Measurements from ENCODE around the gene ZBBX. TPM values are rescaled to one million over a fixed set of nuclear protein-coding genes. Genes with fewer than 3 reads are reported as not detected.

The ZBBX gene
- total and polyA plus RNA-seq, 2 of the 8 experiments (the other 6 are each of a cell fraction or from before 2014, with no cell fraction given): 0.17 to 0.84 TPM

DNA sequence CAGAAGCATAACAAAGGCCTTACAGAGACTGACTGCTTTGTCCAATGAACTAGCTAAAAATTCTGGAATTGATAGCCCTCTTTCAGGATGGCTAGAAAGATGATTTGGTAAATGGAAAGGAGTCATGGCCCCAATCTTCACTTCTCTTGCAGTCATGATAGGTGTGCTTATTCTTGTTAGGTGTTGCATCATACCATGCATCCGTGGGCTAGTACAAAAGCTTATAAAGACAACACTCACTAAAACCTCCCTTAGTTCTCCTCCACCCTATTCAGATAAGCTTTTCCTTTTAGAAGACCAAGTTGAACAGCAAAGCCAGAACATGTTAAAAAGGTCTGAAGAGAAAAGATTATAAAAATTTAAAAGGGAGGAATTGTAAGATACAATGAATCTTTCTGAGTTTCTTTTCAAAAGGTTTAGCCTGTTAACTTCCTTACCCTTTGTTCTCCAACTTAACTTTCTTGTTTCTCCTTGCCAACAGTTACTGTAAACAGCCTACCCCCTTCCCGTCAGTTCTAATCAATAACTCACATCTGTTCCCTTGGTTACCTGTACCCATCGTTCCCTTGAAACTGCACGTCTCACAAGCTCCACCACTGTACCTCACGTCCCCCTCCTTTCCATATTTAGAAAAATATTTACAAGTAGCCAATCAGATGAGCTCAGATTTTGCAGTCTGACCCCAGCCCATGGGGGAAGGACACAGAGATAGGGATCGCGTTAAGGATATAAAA is 105.8 kb downstream of the ZBBX start:
- H3K27me3 ChIP-seq (replicated peaks in 1 of 4; ENCODE audit: control insufficient read depth in 3 of 4, extremely low read depth in 1 of 4, insufficient read depth in 3 of 4, low read length in 3 of 4): no peaks in the 10 kb centered on the region
- H3K4me1 ChIP-seq (replicated peaks in 1 of 4; ENCODE audit: control insufficient read depth in 3 of 4, insufficient read depth in 4 of 4, low read length in 3 of 4): no peaks in the 10 kb centered on the region
- no peaks in the 10 kb centered on the region for H4K20me1 ChIP-seq (replicated peaks in 1 of 2; ENCODE audit: control insufficient read depth in 1 of 2, insufficient read depth in 2 of 2, low read length in 2 of 2)
- POLR2A ChIA-PET (ENCODE audit: partially characterized antibody): no interaction called here
- no peak overlapping the region for H3K23ac ChIP-seq (ENCODE audit: insufficient read length)
- no peak overlapping the region for H2AFZ ChIP-seq (ENCODE audit: low read length)
- CTCF ChIA-PET (ENCODE audit: partially characterized antibody): interaction anchor here (0.9 to 1.2 kb wide), 2 partner anchors 11 to 21 kb away, joined by 3 read pairs; no protein-coding TSS in a partner anchor
- no peak overlapping the region for H4K91ac ChIP-seq (replicated peaks; ENCODE audit: insufficient read length, low read length)
- no peaks in the 10 kb centered on the region for H3K79me1 ChIP-seq (ENCODE audit: low read depth, low read length)
- H3K23me2 ChIP-seq (ENCODE audit: low read depth, low read length): no peaks in the 10 kb centered on the region
- H2AK5ac ChIP-seq (ENCODE audit: low read depth, low read length): no peak overlapping the region
- no peak overlapping the region for H3K56ac ChIP-seq (replicated peaks; ENCODE audit: insufficient read length, low read depth, low read length)
- H2BK5ac ChIP-seq (ENCODE audit: low read depth, low read length): no peak overlapping the region
- no peak overlapping the region for H2BK12ac ChIP-seq (ENCODE audit: low read depth, low read length)
- no peak overlapping the region for H3K4ac ChIP-seq (replicated peaks; ENCODE audit: insufficient read length, low read depth, low read length)
- no peak overlapping the region for H3K18ac ChIP-seq (ENCODE audit: extremely low read depth, low read length)
- no peak overlapping the region for H2BK15ac ChIP-seq (ENCODE audit: low read length)
- H2BK120ac ChIP-seq (replicated peaks; ENCODE audit: low read depth, low read length): no peak overlapping the region
- H3K9me3 ChIP-seq (ENCODE audit: insufficient read depth in 2 of 2, low read depth in 1 of 2, low read length in 1 of 2): peaks cover 3 to 6% of the 10 kb centered on the region in 2 experiments; a peak in 1 of 4 replicates
- no peak overlapping the region for H3K4me3 ChIP-seq (ENCODE audit: extremely low read depth in 1 of 4, insufficient read depth in 2 of 4, low read depth in 3 of 4, low read length in 4 of 4)
- no peak overlapping the region for H2BK20ac ChIP-seq (ENCODE audit: low read length)
- H3K79me2 ChIP-seq (ENCODE audit: control insufficient read depth in 1 of 2, insufficient read depth in 2 of 2, low read length in 2 of 2): no peaks in the 10 kb centered on the region
- no peak overlapping the region for H3K9ac ChIP-seq (replicated peaks in 1 of 4; ENCODE audit: extremely low read depth in 1 of 4, low read depth in 3 of 4, low read length in 3 of 4)
- no peak overlapping the region for H3K27ac ChIP-seq (ENCODE audit: low read depth, low read length)
- H3K14ac ChIP-seq (ENCODE audit: insufficient read length): no peak overlapping the region
- 91% methylated on average over 7 of the region's 7 CpGs; no CpG with 5 or more reads in 1 of the 2 experiments for WGBS, 2 experiments (ENCODE audit: extremely low coverage in 1 of 2, insufficient coverage in 1 of 2, insufficient read length in 1 of 2, insufficient replicate concordance in 2 of 2, low coverage in 1 of 2, low lambda C conversion rate in 2 of 2, missing lambda C conversion rate in 1 of 2)
- no peak overlapping the region for H4K5ac ChIP-seq (ENCODE audit: insufficient read length, low read depth, low read length)
- no peak overlapping the region for H4K8ac ChIP-seq (ENCODE audit: extremely low read depth, insufficient read depth, low read length)
- peaks cover 0 to 3% (median 0%) of the 10 kb centered on the region in 4 experiments; a peak in 1 of 8 replicates for H3K36me3 ChIP-seq (ENCODE audit: control insufficient read depth in 2 of 4, insufficient read depth in 4 of 4, low read length in 3 of 4)
- DNase-seq (ENCODE audit: low read depth in 1 of 2, low spot score in 2 of 2): no peak
- no peak overlapping the region for H3K4me2 ChIP-seq (ENCODE audit: insufficient read depth in 1 of 2, low read depth in 2 of 2, low read length in 2 of 2)
- FAIRE-seq: no peak
- TF ChIP-seq, protein P1, sequence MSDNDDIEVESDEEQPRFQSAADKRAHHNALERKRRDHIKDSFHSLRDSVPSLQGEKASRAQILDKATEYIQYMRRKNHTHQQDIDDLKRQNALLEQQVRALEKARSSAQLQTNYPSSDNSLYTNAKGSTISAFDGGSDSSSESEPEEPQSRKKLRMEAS (IDR thresholded peaks at IDR 0.05): no peak
- TF ChIP-seq EGR1 (IDR thresholded peaks at IDR 0.05; ENCODE audit: borderline replicate concordance, low read depth, low read length): no peak
- TF ChIP-seq RXRA (IDR thresholded peaks at IDR 0.05; ENCODE audit: insufficient read depth, low read depth, low read length): no peak
- TF ChIP-seq RBBP5 (IDR thresholded peaks at IDR 0.05; ENCODE audit: borderline replicate concordance, low read depth, low read length): no peak
- no peak for TF ChIP-seq CBX8 (IDR thresholded peaks at IDR 0.05; ENCODE audit: borderline replicate concordance, low read depth, low read length)
- no peak for TF ChIP-seq KDM1A (IDR thresholded peaks at IDR 0.05; ENCODE audit: borderline replicate concordance, low read length)
- no peak for TF ChIP-seq POLR2AphosphoS5 (IDR thresholded peaks at IDR 0.05; ENCODE audit: low read depth, low read length)
- no peak for TF ChIP-seq ZNF274 (IDR thresholded peaks at IDR 0.05; ENCODE audit: borderline replicate concordance, extremely low read depth, low read length)
- TF ChIP-seq, protein P2, sequence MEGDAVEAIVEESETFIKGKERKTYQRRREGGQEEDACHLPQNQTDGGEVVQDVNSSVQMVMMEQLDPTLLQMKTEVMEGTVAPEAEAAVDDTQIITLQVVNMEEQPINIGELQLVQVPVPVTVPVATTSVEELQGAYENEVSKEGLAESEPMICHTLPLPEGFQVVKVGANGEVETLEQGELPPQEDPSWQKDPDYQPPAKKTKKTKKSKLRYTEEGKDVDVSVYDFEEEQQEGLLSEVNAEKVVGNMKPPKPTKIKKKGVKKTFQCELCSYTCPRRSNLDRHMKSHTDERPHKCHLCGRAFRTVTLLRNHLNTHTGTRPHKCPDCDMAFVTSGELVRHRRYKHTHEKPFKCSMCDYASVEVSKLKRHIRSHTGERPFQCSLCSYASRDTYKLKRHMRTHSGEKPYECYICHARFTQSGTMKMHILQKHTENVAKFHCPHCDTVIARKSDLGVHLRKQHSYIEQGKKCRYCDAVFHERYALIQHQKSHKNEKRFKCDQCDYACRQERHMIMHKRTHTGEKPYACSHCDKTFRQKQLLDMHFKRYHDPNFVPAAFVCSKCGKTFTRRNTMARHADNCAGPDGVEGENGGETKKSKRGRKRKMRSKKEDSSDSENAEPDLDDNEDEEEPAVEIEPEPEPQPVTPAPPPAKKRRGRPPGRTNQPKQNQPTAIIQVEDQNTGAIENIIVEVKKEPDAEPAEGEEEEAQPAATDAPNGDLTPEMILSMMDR (IDR thresholded peaks at IDR 0.05; ENCODE audit: control extremely low read depth in 1 of 3, insufficient read depth in 1 of 3, low read depth in 1 of 3, low read length in 3 of 3): no peak
- no peak for TF ChIP-seq POU5F1 (IDR thresholded peaks at IDR 0.05; ENCODE audit: low read depth, low read length)
